GM21723 (cell line): ENCODE results near the gene TOMM20L.
"Not testable (repeated sequence)": the region's sequence is repeated elsewhere in the genome, so short reads cannot be mapped to it uniquely, and the experiment has no call there.

Experiments
- ATAC-seq: cut with Tn5 transposase; IDR thresholded peaks from one replicate; pipeline ENCODE4 v1.9.1; 2021; ENCODE audit warnings: mild to moderate bottlenecking, moderate library complexity; ENCODE audit not compliant: unreplicated experiment

The TOMM20L gene

DNA sequence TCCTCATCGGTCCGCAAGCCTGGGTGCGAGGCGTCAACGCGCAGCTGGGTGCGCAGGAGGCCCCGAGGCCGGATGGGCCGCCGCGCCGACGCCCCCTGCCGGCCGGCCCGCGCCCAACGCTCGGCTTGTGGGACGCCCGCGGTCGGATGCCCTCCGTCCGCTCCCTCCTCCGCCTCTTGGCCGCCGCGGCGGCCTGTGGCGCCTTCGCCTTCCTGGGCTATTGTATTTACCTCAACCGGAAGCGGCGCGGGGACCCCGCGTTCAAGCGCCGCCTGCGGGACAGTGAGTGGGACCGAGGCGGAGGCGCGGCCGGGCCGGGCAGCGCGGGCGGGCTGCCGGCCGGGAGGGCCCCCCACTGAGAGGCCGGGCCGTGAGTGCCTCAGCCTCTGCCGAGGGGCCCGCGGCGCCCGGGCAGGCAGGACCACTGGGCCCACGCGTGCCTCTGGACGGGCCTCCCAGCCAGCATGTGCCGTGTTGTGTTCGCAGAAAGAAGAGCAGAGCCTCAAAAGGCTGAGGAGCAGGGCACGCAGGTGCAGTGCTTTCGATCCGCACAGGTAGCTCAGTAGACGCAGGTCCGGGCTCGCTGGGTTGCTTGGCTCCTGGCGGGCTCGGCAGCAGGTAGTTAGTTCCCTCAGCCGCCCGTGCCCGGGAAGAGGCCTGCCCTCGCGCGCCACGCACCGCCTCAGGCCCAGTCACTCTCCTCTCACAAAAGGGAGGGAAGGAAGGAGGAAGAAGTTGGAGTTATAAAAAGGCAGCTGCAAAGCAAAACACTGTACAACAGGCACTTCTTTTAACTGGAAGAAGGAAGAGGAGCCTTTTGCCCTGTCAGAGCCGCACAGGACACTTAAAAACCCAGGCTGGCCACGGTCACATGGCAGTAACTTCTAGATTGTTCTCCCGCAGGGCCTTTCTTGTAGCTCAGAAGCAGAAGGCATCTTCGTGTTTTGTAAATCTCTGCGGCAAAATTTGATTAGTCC is at the start of gene TOMM20L:
TOMM20L (plus strand) TSS at position 119 of the 977 bp plus-strand sequence; CDS start at position 147, 28 bp downstream.
- ATAC-seq = peak; percentile 96

DNA sequence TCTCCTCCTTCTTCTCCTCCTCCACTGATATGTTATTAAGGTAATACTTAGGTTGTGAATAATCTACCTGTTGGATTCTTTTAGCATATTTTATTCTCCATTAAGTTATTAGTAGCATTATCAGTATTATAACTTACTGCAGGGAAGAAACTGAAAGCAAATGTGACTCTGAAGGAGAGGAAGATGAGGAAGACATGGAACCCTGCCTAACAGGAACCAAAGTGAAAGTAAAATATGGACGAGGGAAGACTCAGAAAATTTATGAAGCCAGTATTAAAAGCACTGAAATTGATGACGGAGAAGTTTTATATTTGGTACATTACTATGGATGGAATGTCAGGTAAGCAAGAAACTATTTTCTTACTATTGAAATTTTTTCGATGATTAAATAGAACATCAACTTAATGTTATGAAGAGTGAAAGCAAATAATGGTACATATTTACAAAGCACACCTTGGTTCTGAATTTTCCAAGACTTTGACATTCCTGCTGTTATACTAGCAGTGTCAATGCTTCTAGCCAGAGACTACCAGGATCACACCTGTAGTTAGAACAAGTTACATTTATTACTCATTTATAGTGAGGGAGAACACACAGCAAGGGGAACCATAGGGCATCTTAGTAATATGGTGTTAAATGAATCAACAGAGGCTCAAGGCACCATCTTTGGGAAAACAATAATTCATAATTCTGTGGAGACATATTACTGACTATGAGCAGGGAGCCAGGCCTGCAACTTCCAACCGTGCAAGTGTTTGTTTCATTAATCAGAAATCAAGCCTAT is 42.0 kb upstream of the TOMM20L start:
- ATAC-seq = no peak

DNA sequence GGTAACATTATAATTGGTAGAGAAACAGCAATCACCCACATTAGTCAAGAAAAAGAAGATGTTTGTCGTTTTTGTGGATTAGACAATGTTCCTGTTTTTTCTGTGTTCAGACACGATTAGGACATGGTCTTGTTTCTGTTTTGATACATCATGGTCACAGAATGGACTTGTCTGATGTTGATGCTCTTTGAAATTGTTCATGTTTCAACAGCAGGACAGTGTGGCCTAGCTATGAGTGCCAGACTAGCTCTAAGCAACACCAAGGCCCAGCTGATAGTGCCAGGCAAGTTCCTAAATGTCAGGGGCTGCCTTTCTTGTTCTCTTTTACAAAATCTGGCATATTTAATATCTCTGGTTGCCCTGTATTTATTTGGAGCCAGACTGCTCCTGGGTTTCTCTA is 40.9 kb upstream of the TOMM20L start:
- ATAC-seq = no peak

DNA sequence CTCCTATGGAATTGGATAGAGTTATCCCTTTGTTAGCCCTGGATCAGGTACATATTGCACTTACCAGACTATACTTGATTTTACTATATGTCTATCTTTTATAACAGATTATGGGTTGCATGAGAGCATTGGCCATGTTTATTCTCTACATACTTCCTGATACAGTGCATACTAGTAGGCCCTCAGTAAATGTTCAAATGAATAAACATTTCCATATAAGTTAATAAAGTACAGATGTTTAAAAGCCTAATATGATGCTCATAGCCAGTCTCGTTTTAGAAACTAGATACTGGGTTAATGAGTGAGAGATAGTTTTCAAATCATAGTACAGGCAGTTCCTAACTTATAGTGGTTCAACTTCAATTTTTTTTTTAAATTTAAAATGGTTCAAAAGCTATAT is 39.5 kb upstream of the TOMM20L start:
- no peak for ATAC-seq

DNA sequence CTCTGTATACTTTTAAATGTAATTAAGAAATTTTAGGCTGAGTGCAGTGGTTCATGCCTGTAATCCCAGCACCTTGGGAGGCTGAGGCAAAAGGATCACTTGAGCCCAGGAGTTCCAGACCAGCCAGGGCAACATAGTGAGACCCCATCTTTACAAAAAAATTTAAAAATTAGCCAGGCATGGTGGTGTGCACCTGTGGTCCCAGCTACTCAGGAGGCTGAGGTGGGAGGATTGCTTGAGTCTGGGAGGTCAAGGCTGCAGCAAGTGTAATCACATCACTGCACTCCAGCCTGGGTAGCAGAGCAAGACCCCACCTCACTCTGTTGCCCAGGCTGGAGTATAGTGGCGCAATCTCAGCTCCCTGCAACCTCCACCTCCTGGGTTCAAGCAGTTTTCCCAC is 33.5 kb upstream of the TOMM20L start:
- ATAC-seq = not testable (repeated sequence)

DNA sequence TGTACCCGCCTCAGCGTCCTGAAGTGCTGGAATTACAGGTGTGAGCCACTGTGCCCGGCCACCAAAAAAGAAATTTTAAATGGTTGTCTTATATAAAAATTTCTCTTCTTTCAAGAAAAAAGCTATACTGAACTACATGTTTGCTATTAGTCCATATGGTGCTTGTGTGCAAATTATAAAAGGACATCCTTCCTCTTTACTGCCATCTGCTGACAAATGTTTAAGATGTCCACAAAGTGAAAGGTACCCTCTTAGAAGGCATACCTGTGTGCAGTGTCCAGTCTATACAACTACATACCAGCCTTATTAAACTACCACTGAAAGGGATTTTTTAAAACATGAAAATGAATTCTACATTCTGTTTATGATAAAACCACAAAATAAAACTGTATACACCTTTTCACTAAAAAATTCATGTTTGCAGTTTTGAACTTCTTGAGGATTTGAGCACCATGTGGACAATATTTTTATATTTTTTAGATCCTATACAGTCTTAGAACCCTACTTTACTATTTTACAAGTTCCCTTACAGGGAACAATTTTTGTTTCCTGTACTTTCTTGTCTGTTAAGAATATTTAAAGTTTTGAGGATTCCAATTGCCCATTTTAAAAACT is 32.8 kb upstream of the TOMM20L start:
- ATAC-seq = peak; percentile 72

DNA sequence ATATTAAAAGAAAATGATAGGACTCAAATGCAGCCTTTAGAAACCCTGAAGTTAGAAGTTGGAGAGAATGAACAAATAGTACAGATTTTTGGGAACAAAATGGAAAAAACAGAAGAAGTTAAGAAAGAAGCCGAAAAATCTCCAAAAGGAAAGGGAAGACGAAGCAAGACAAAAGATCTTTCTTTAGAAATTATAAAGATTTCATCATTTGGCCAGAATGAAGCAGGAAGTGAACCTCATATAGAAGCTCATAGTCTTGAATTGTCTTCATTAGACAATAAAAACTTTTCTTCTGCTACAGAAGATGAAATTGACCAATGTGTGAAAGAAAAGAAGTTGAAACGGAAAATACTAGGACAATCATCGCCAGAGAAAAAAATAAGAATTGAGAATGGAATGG is 31.4 kb upstream of the TOMM20L start:
- ATAC-seq = no peak

DNA sequence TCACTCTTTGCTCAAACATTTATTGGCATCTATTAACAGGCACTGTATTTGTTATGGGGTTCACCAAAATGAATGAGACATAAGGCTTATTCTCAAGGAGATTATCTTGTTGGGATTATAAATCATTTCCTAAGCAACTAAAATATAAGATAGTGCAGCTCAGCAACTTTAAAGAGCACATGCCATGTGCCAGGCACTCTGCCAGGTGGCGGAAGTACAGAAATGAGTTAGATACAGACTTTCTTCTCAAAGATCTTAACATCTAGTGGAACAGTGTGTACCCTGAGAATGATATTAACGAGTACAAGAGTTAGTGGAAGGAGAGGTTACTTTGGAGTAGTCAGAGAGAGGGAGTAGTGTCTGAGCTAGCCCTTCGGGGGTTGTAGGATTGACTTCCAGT is 28.4 kb upstream of the TOMM20L start:
- ATAC-seq = no peak

DNA sequence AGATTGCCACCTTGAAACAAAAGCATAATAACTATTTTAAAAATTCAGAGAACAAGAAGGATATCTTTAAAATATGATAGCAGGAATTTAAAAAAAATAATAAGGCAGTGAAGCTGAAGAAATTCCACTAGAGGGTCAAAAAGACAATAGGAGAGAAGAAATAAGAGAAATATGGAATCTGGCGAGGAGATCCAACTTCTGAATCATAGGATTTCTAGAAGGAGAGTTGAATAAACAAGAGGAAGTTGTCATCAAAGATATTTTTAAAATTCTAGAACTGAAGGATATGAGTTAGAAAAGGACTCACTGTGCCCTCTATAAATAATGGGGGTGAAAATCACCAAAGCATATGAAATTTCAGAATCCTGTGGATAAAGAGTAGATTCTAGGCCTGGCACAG is 26.8 kb upstream of the TOMM20L start:
- no peak for ATAC-seq

DNA sequence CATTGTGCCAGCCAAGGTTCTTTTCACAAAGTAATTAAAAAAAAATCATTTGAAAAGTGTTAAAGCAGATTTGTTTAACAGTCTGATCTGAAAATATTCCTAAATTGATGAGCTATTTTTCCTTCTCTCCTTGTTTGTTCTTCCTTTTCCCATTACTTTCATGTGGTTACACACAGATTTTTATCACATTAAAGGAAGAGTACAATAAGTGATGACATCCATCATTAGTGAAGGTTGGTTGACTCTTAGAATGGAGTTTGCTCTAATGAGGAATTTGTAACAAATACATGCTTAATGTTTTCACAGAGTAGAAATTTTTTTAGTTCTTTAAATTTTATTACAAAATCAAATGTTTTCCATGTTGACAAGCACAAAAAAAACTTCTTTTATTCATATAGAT is 18.9 kb upstream of the TOMM20L start:
- ATAC-seq = no peak

DNA sequence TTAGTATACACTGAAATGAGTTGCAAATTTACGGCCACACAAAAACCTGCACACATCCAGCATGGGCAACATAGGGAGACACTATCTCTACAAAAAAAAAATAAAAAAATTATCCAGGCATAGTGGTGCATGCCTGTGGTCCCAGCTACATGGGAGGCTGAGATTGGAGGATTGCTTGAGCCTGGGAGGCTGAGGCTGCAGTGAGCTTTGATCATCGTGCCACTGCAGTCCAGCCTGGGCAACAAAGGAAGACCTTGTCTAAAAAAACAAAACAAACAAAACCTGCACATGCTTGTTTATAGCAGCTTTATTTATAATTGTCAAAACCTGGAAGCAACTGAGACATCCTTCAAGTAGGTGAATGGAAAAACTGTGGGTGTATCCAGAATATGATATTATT is 4.9 kb upstream of the TOMM20L start:
- no peak for ATAC-seq

DNA sequence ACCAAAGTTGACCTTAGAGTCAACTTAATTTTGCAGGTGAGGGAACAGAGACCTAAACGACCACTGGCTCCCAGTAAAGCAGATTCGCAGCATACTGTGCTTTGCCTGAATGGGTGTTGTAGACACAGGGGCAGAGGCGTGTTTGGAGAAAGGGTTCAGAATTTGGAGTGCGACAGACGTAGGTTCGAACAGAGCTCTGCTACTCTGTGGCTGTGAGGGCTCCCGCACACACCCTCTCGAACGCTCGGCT is 243 bp upstream of the TOMM20L start:
- no peak for ATAC-seq

DNA sequence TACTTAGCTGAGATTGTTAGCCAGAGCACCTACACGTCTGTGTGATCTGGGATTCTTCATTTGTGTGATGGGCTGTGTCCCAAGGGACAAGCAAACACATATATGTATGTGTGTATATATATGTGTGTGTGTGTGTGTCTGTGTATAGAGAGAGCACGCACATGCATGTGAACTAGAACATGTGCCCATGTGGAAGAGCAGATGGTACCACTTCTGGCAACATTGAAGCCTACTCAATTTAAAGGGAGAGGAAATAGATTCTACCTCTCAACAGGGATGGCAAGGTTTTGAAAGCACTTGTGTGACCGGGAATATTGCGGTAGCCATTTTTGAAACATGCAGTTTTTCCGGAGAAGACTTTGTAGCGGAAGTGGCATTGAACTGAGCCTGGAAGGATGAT is 1.4 kb downstream of the TOMM20L start:
- ATAC-seq = no peak

DNA sequence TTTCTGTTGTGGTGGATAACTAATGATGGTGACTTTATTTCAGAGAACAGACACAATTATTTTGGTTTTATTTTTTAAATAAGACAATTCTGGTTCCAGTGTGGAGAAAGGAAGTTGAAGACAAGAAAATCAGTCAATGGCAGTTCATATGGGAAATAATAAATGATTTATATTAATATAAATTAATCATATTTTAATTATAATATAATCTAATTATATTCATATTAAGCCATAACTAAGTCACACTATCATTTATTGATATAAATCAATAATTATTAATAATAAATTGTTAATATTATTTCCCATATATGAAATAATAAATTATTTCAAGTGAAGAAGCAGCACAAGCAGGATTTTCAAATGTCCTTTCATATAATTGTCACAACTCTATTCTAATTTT is 2.8 kb downstream of the TOMM20L start:
- ATAC-seq = no peak

DNA sequence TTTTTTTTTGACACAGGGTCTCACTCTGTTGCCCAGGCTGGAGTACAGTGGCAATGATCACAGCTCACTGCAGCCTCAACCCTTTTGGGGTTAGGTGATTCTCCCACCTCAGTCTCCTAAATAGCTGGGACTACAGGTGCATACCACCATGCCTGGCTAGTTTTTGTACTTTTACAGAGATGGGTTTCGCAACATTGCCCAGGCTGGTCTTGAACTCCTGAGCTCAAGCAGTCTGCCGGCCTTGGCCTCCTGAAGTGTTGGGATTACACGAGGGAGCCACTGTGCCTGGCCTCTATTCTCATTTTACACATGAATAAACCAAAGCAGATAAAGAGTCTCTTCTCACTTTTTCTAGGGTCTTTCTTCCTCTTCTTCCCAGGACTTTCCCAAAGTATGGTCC is 3.2 kb downstream of the TOMM20L start:
- no peak for ATAC-seq

DNA sequence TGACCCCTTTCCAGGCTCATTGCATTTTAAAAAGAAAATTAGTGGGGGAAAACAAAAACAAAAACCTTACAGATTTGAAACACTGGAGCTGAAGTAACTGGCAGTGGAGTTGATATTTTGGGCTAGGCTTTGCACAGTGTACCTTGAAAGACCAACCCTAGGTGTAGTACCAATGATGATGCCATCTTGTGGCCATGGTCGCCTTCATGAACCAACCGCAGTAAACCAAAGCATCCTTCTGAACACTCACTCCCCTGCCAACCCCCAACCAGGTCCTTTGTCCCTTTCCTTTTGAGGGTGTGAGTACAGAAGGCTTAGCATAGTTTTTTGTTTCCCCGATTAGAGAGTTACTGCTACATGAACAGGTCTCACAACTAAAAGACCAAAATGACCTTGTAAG is 5.9 kb downstream of the TOMM20L start:
- no peak for ATAC-seq

DNA sequence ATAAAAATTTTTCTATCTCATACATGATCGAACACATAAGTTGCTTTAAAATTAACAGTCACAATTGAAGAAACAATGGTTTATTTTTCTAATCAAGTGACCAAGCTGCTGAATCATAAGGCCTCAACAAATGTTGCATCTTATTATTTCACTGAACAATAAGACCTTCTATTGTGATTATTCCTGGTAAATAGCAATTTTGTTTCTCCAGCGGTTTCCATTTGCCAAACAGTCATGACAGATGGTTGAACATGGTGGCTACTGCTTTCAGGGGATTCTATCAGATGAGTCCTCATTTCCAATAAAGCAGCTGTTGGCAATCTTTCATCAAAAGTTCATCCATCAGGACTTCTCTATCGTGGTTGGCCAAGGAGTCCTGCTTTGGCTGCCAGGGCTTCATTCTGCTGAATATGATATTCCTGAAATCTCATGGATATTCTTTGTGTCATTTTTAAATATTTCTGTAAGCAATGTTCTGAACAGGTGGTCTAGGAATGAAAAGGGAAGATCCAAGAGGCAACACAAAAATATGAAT is 13.0 kb downstream of the TOMM20L start:
- no peak for ATAC-seq

DNA sequence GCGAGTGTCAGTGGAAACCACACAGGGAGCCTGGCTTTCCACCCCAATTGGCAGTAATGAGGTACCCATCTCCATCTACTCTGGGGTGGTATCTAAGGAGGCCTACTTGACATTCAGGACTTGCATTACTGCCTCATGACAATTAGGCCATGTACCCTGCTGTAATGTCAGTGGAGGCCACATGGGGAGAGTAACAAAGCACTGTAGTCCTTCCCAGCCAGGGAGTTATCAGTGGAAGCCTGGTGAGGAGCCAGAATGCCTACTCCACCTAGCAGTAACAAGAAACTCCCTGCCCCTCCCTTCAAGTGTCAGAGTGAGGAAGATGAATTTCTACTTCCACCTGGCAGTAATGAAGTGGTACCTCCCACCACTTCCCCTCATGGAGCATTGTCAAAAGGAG is 19.1 kb downstream of the TOMM20L start:
- ATAC-seq = no peak

DNA sequence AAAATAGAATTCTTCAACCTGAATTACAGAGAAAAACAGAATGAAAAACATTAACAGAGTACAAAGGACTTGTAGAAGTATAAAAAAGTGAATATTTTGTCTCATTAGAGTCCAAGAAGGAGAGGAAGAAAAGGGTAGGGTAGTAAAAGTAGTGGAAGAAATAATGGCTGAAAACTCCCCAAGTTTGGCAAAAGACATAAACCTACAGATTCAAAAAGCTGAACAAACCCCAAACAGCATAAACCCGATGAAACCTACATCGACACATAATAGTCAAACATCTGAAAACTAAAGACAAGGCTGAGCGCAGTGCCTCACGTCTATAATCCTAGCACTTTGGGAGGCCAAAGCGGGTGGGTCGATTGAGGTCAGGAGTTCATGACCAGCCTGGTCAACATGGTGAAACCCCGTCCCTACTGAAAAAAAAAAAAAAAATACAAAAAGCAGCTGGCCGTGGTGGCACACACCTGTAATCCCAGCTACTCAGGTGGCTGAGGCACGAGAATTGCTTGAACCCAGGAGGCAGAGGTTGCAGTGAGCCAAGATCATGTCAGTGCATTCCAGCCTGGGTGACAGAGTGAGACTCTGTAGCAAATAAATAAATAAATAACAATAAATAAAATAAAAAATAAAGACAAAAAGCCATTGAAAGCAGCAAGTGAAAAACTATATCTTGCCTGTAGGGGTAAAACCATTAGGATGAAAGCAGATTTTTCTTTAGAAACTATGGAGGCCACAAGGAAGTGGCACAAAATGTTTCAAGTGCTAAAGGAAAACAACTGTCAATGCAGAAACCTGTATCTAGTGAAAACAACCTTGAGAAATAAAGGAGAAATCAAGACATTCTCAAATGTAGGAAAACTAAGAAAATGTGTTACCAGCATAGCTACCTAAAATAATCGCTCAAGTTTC is 20.2 kb downstream of the TOMM20L start:
- no peak for ATAC-seq

DNA sequence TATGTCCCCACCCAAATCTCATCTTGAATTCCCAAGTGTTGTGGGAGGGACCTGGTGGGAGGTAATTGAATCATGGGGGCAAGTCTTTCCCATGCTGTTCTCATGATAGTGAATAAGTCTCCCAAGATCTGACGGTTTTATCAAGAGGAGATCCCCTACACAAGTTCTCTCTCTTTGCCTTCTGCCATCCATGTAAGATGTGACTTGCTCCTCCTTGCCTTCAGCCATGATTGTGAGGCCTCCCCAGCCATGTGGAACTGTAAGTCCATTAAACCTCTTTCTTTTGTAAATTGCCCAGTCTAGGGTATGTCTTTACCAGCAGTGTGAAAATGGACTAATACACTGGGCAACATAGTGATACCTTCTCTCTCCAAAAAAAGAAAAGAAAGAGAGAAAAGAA is 21.2 kb downstream of the TOMM20L start:
- not testable (repeated sequence) for ATAC-seq
